ENCODE data around the gene CDH4. TPM values are rescaled to one million over a fixed set of nuclear protein-coding genes. Genes with fewer than 3 reads are reported as not detected.

Gene CDH4
- total and polyA plus RNA-seq, 4 donors = 0.06 to 0.10 TPM; not detected in 2

DNA sequence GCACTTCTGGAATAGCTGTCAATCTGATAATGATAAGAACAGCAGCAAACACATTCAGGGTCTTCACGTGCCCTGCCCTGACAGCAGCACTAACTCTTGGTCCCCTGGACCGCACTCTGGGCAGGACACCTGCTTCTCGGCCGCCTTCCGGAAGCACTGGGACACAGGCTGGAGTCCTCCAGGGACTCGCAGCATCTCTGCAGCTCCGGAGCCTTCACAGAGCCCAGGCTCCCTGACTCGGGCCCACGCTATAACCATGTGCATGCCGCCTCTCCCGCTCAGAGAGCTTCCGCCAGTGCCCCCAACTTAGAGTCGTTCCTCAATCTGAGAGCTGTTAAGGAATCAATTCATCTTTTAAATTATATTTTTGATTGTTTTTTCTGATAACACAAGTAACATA lies 436.4 kb downstream of the CDH4 start:
- Histone ChIP-seq H3K9me3 (ENCODE audit: control insufficient read depth, low read length) (no peaks in the 10 kb centered on the region), H3K27me3 (ENCODE audit: control insufficient read depth in 1 of 2, insufficient read depth in 2 of 2, low read length in 1 of 2) (no peaks in the 10 kb centered on the region), H3K27ac (ENCODE audit: low read depth in 1 of 2, low read length in 2 of 2) (no peak overlapping the region), H3K36me3 (ENCODE audit: control insufficient read depth in 1 of 2, insufficient read depth in 2 of 2, low read length in 1 of 2) (no peaks in the 10 kb centered on the region), H3K4me1 (ENCODE audit: control insufficient read depth in 1 of 2, insufficient read depth in 2 of 2, low read length in 2 of 2) (no peaks in the 10 kb centered on the region), H3K4me3 (ENCODE audit: low read length in 2 of 2) (no peak overlapping the region)
- ATAC-seq (ENCODE audit: low FRiP score) = no peak
- intact Hi-C loops (cut with DNase I) = no loop called here
- WGBS, 2 donors = 77 to 80% methylated on average over 13 of the region's 13 CpGs
- no peak for DNase-seq

DNA sequence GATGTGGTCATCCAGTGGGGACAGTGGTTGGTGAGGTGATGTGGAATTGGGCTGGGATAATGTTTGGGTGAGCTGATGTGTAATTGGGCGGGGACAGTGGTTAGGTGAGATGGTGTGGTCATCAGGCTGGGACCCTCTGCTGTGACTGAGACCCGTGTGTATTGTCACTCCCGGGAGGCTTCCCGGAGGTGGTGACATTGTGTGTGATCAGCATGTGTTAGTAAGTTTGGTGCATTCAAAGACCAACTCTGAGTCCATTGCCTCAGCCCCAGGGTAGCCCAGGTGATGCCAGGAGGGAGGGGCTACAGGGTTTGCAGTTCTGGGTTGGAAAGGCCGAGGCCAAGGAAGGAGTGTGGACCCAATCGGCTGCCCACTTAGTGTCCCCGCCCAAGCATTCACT lies 438.1 kb downstream of the CDH4 start:
- Histone ChIP-seq H3K36me3 (ENCODE audit: control insufficient read depth in 1 of 2, insufficient read depth in 2 of 2, low read length in 1 of 2) (no peaks in the 10 kb centered on the region), H3K4me3 (ENCODE audit: low read length in 2 of 2) (no peak overlapping the region), H3K9me3 (ENCODE audit: control insufficient read depth, low read length) (no peaks in the 10 kb centered on the region), H3K27me3 (ENCODE audit: control insufficient read depth in 1 of 2, insufficient read depth in 2 of 2, low read length in 1 of 2) (no peaks in the 10 kb centered on the region), H3K27ac (ENCODE audit: low read depth in 1 of 2, low read length in 2 of 2) (no peak overlapping the region), H3K4me1 (ENCODE audit: control insufficient read depth in 1 of 2, insufficient read depth in 2 of 2, low read length in 2 of 2) (no peaks in the 10 kb centered on the region)
- WGBS, 2 donors = 89 to 95% methylated on average over 7 of the region's 7 CpGs
- no peak for DNase-seq
- intact Hi-C loops (cut with DNase I) = no loop called here
- no peak for ATAC-seq (ENCODE audit: low FRiP score)

DNA sequence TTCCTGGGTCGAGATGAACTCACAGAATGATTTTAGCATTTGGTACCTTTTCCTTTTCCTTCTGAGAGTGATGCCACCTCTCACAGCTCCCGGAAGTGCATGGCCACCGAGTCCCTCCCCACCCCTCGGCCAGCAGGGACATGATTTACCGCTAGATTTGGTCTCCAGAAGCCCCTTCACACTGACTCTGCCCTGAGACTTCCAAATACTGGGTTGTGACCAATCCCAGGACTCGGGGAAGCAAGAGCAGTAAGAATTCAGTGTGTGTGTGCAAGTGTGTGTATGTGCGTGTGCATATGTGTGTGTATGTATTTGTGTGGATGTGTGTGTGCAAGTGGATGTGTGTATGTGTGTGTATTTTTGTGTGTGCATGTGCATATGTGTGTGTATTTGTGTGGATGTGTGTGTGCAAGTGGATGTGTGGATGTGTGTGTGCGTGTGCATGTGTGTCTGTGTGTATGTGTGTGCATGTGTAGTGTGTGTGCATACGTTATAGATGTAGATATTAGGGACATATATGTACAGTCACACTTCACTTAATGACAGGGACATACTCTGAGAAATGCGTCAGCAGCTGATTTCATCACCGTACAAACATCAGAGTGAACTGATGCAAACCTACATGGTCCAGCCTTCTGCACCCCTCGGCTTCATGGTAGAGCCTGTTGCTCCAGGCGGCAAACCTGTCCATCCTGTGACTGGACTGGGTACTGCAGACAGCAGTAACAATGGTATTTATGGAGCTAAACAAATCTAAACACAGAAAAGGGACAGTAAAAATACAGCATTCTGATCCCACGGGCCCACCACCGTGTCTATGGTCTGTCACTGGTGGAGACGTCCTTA lies 439.2 kb downstream of the CDH4 start:
- no peak for DNase-seq
- Histone ChIP-seq H3K9me3 (ENCODE audit: control insufficient read depth, low read length) (no peaks in the 10 kb centered on the region), H3K4me1 (ENCODE audit: control insufficient read depth in 1 of 2, insufficient read depth in 2 of 2, low read length in 2 of 2) (no peaks in the 10 kb centered on the region), H3K27ac (ENCODE audit: low read depth in 1 of 2, low read length in 2 of 2) (no peak overlapping the region), H3K36me3 (ENCODE audit: control insufficient read depth in 1 of 2, insufficient read depth in 2 of 2, low read length in 1 of 2) (no peaks in the 10 kb centered on the region), H3K4me3 (ENCODE audit: low read length in 2 of 2) (no peak overlapping the region), H3K27me3 (ENCODE audit: control insufficient read depth in 1 of 2, insufficient read depth in 2 of 2, low read length in 1 of 2) (no peaks in the 10 kb centered on the region)
- 67 to 68% methylated on average over 16 of the region's 16 CpGs for WGBS, 2 donors
- no peak for ATAC-seq (ENCODE audit: low FRiP score)
- intact Hi-C loops (cut with DNase I) = no loop called here

DNA sequence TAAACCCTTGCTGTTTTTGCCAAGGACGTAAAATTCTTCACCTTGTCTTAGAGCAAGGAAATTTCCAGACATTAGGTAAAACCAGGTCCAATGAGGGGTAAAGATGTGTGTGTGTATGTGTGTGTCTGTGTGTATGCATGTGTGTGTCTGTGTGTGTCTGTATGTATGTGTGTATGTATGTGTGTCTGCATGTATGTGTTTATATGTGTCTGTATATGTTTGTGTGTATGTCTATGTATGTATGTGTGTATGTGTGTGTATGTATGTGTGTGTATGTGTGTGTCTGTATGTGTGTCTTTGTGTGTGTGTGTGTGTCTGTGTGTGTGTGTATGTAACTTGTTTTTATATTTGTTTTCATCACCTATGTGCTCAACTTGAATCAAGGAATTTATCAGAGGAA lies 439.9 kb downstream of the CDH4 start:
- Histone ChIP-seq H3K36me3 (ENCODE audit: control insufficient read depth in 1 of 2, insufficient read depth in 2 of 2, low read length in 1 of 2) (no peaks in the 10 kb centered on the region), H3K4me1 (ENCODE audit: control insufficient read depth in 1 of 2, insufficient read depth in 2 of 2, low read length in 2 of 2) (no peaks in the 10 kb centered on the region), H3K4me3 (ENCODE audit: low read length in 2 of 2) (no peak overlapping the region), H3K27ac (ENCODE audit: low read depth in 1 of 2, low read length in 2 of 2) (no peak overlapping the region), H3K9me3 (ENCODE audit: control insufficient read depth, low read length) (no peaks in the 10 kb centered on the region), H3K27me3 (ENCODE audit: control insufficient read depth in 1 of 2, insufficient read depth in 2 of 2, low read length in 1 of 2) (no peaks in the 10 kb centered on the region)
- ATAC-seq (ENCODE audit: low FRiP score) (no peak), DNase-seq (no peak)
- 82 to 90% methylated on average over 1 of the region's 1 CpG for WGBS, 2 donors
- intact Hi-C loops (cut with DNase I) = no loop called here

DNA sequence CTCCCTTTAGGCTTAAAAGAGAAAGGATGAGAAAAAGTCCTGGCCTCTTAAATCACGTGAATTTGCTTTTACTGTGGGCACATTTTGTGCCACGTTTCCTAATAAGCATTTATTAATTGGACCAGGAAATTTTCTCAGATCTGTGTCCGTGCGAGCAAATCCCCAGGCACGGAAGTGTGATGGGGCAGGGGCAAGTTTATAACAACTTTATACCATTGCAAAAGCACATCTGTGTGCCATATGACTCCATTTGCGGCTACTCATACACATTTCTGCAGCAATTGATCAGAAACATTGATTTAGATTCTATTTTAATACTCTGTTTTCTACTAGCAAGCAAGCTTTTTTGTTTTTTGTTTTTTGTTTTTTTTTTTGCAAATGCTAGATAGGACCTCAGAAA lies 440.4 kb downstream of the CDH4 start:
- Histone ChIP-seq H3K27ac (ENCODE audit: low read depth in 1 of 2, low read length in 2 of 2) (no peak overlapping the region), H3K36me3 (ENCODE audit: control insufficient read depth in 1 of 2, insufficient read depth in 2 of 2, low read length in 1 of 2) (no peaks in the 10 kb centered on the region), H3K27me3 (ENCODE audit: control insufficient read depth in 1 of 2, insufficient read depth in 2 of 2, low read length in 1 of 2) (no peaks in the 10 kb centered on the region), H3K4me3 (ENCODE audit: low read length in 2 of 2) (no peak overlapping the region), H3K4me1 (ENCODE audit: control insufficient read depth in 1 of 2, insufficient read depth in 2 of 2, low read length in 2 of 2) (no peaks in the 10 kb centered on the region), H3K9me3 (ENCODE audit: control insufficient read depth, low read length) (no peaks in the 10 kb centered on the region)
- DNase-seq (no peak), ATAC-seq (ENCODE audit: low FRiP score) (no peak)
- 40 to 50% methylated on average over 6 of the region's 6 CpGs for WGBS, 2 donors
- intact Hi-C loops (cut with DNase I) = no loop called here

DNA sequence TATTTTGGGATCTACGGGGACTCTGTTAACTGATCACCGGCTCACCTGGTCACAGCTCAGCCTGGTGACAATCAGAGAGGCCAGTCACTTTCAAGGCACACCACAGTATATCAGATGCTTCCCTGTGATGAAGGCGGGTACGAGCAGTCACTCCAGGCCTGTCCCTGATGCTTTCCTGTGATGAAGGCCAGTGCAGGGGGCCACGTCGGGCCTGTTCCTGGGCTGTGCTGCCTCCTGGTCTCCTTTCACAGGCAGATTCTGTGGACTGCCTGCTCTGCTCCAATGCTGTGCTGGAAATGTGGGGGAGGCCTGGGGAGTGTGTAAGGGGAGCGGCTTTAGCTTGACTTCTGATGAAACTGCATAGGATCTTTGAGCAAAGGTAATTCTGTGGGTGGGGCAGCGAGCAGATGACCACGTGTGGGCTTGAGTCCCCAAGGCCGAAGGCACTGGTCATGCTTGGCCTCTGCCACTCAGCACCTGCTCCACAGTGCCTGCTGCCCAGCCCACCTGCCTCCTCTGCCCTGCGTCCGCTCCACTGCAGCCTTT lies 441.1 kb downstream of the CDH4 start:
- no peak overlapping the region for H3K27ac ChIP-seq (ENCODE audit: low read depth in 1 of 2, low read length in 2 of 2)
- no peaks in the 10 kb centered on the region for H3K36me3 ChIP-seq (ENCODE audit: control insufficient read depth in 1 of 2, insufficient read depth in 2 of 2, low read length in 1 of 2)
- intact Hi-C loops (cut with DNase I) = no loop called here
- 62 to 77% methylated on average over 12 of the region's 12 CpGs for WGBS, 2 donors
- no peak overlapping the region for H3K4me3 ChIP-seq (ENCODE audit: low read length in 2 of 2)
- DNase-seq (no peak), ATAC-seq (ENCODE audit: low FRiP score) (no peak)
- H3K27me3 ChIP-seq (ENCODE audit: control insufficient read depth in 1 of 2, insufficient read depth in 2 of 2, low read length in 1 of 2) = no peaks in the 10 kb centered on the region
- H3K9me3 ChIP-seq (ENCODE audit: control insufficient read depth, low read length) = no peaks in the 10 kb centered on the region
- no peaks in the 10 kb centered on the region for H3K4me1 ChIP-seq (ENCODE audit: control insufficient read depth in 1 of 2, insufficient read depth in 2 of 2, low read length in 2 of 2)

DNA sequence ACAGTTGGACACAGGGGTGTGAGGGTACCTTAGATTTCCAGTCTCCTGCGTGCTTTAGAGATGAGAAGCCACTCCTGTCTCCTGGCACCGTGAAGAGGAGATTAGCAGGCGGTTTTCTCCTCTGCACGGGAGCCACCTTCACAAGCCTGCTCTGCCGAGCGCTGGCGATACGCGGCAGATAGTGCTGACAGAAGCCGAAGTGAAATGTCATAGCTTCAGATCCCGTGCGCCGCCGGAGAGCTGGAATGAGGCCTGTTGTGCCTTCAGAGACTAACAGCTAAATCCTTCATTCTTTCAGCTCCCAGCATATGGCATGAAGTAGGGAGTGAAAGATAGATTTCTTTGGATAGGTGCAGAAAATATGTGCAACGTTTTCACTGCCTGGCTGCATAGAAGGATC lies 442.6 kb downstream of the CDH4 start:
- 15 to 32% methylated on average over 15 of the region's 15 CpGs for WGBS, 2 donors
- Histone ChIP-seq H3K27me3 (ENCODE audit: control insufficient read depth in 1 of 2, insufficient read depth in 2 of 2, low read length in 1 of 2) (no peaks in the 10 kb centered on the region), H3K36me3 (ENCODE audit: control insufficient read depth in 1 of 2, insufficient read depth in 2 of 2, low read length in 1 of 2) (no peaks in the 10 kb centered on the region), H3K9me3 (ENCODE audit: control insufficient read depth, low read length) (no peaks in the 10 kb centered on the region), H3K4me1 (ENCODE audit: control insufficient read depth in 1 of 2, insufficient read depth in 2 of 2, low read length in 2 of 2) (no peaks in the 10 kb centered on the region), H3K27ac (ENCODE audit: low read depth in 1 of 2, low read length in 2 of 2) (no peak overlapping the region), H3K4me3 (ENCODE audit: low read length in 2 of 2) (no peak overlapping the region)
- intact Hi-C loops (cut with DNase I) = no loop called here
- DNase-seq = no peak
- ATAC-seq (ENCODE audit: low FRiP score) = no peak

DNA sequence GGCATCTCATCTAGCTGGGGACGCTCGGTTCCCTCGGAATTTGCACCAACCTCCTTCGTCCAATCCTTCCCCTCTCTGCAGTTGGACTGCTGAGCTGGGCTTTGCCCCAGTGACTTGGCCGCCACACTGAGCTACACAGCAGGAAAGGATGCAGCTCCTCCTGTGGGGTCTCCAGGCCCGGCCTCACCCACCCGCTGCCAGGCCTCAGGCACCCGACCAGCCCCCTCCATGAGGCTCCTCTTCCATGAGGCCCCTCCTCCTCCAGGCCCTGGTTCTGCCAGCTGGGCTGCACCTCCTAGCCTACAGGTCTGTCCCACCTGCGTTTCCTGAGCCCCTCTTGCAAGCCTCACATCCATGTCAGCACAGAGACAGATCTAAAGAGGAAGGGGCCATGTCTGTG lies 443.7 kb downstream of the CDH4 start:
- no peak for ATAC-seq (ENCODE audit: low FRiP score)

DNA sequence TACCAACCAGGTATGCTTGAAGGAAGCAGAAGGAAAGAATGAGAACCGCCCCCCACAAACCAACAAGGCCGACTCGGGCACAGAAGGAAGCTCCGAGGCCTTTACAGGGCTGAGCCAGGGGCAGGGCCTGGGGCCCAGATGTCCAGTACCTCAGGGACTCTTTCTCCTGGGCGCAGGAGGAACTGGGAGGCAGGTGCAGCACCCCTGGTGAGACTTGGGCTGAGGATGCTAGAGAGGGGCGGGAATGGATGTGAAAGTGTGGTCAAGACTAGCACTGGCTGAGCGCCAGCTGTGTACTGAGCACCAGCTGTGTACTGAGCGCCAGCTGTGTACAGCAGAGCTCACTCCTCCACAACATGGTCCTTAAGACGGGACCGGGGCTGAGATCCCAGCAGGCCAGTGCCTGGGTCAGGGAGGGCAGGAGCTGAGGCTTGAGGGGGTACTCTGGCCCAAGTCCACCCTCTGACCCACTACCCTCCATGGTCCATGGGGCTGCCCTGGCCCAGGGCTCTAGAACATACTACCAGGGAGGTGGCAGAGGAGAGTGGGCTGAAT lies 444.2 kb downstream of the CDH4 start:
- Histone ChIP-seq H3K4me3 (ENCODE audit: low read length in 2 of 2) (no peak overlapping the region), H3K4me1 (ENCODE audit: control insufficient read depth in 1 of 2, insufficient read depth in 2 of 2, low read length in 2 of 2) (no peaks in the 10 kb centered on the region), H3K27ac (ENCODE audit: low read depth in 1 of 2, low read length in 2 of 2) (no peak overlapping the region), H3K36me3 (ENCODE audit: control insufficient read depth in 1 of 2, insufficient read depth in 2 of 2, low read length in 1 of 2) (no peaks in the 10 kb centered on the region), H3K9me3 (ENCODE audit: control insufficient read depth, low read length) (no peaks in the 10 kb centered on the region), H3K27me3 (ENCODE audit: control insufficient read depth in 1 of 2, insufficient read depth in 2 of 2, low read length in 1 of 2) (no peaks in the 10 kb centered on the region)
- 83 to 86% methylated on average over 10 of the region's 10 CpGs for WGBS, 2 donors
- no peak for ATAC-seq (ENCODE audit: low FRiP score)
- intact Hi-C loops (cut with DNase I) = no loop called here
- no peak for DNase-seq

More for the DNA sequence above, 443.7 kb downstream of the CDH4 start:
- Histone ChIP-seq H3K27me3 (ENCODE audit: control insufficient read depth in 1 of 2, insufficient read depth in 2 of 2, low read length in 1 of 2) (no peaks in the 10 kb centered on the region), H3K36me3 (ENCODE audit: control insufficient read depth in 1 of 2, insufficient read depth in 2 of 2, low read length in 1 of 2) (no peaks in the 10 kb centered on the region), H3K4me3 (ENCODE audit: low read length in 2 of 2) (no peak overlapping the region), H3K27ac (ENCODE audit: low read depth in 1 of 2, low read length in 2 of 2) (no peak overlapping the region), H3K4me1 (ENCODE audit: control insufficient read depth in 1 of 2, insufficient read depth in 2 of 2, low read length in 2 of 2) (no peaks in the 10 kb centered on the region), H3K9me3 (ENCODE audit: control insufficient read depth, low read length) (no peaks in the 10 kb centered on the region)
- DNase-seq = no peak
- intact Hi-C loops (cut with DNase I) = no loop called here
- WGBS, 2 donors = 80 to 92% methylated on average over 9 of the region's 9 CpGs
